Parathyroid adenoma (tissue), 2 donors: ENCODE results near the gene ZNF862.

Experiments used
- H2AFZ ChIP-seq: fragments of 300-600 bp; sonication (generic); one replicate; pipeline ENCODE4 v1.7.0; 2017; ENCODE audit warnings: antibody characterized with exemption, mild to moderate bottlenecking
- H3K27ac ChIP-seq: fragments of 300-600 bp; sonication (generic); one replicate; pipeline ENCODE4 v1.7.0; 2017
- H3K27me3 ChIP-seq: fragments of 300-600 bp; sonication (generic); one replicate; pipeline ENCODE4 v1.7.0; 2017; ENCODE audit warnings: low read length; ENCODE audit not compliant: control insufficient read depth, insufficient read depth
- H3K36me3 ChIP-seq: fragments of 300-600 bp; sonication (generic); one replicate; pipeline ENCODE4 v1.7.0; 2017; ENCODE audit warnings: low read length; ENCODE audit not compliant: control insufficient read depth, insufficient read depth
- H3K4me1 ChIP-seq: fragments of 300-600 bp; sonication (generic); one replicate; pipeline ENCODE4 v1.7.0; 2017; ENCODE audit warnings: control low read depth
- H3K4me2 ChIP-seq: fragments of 300-600 bp; sonication (generic); one replicate; pipeline ENCODE4 v1.7.0; 2017; ENCODE audit warnings: low read length
- H3K4me3 ChIP-seq: fragments of 300-600 bp; sonication (generic); one replicate; pipeline ENCODE4 v1.7.0; 2017; ENCODE audit warnings: low read depth, low read length
- H3K79me2 ChIP-seq: fragments of 300-600 bp; sonication (generic); one replicate; pipeline ENCODE4 v1.7.0; 2017; ENCODE audit warnings: control low read depth
- H3K9ac ChIP-seq: fragments of 300-600 bp; sonication (generic); one replicate; pipeline ENCODE4 v1.7.0; 2017; ENCODE audit warnings: mild to moderate bottlenecking
- H3K9me3 ChIP-seq: fragments of 300-600 bp; sonication (generic); one replicate; pipeline ENCODE4 v1.7.0; 2017; ENCODE audit warnings: low read length; ENCODE audit not compliant: control insufficient read depth
- TF ChIP-seq, protein P1 (sequence below): fragments of 300-600 bp; sonication (generic); IDR thresholded peaks from one replicate; pipeline ENCODE4 v1.7.0; 2017; ENCODE audit warnings: antibody characterized with exemption, mild to moderate bottlenecking
- donor health status: primary hyperparathyroidism.

ZNF862 gene

DNA sequence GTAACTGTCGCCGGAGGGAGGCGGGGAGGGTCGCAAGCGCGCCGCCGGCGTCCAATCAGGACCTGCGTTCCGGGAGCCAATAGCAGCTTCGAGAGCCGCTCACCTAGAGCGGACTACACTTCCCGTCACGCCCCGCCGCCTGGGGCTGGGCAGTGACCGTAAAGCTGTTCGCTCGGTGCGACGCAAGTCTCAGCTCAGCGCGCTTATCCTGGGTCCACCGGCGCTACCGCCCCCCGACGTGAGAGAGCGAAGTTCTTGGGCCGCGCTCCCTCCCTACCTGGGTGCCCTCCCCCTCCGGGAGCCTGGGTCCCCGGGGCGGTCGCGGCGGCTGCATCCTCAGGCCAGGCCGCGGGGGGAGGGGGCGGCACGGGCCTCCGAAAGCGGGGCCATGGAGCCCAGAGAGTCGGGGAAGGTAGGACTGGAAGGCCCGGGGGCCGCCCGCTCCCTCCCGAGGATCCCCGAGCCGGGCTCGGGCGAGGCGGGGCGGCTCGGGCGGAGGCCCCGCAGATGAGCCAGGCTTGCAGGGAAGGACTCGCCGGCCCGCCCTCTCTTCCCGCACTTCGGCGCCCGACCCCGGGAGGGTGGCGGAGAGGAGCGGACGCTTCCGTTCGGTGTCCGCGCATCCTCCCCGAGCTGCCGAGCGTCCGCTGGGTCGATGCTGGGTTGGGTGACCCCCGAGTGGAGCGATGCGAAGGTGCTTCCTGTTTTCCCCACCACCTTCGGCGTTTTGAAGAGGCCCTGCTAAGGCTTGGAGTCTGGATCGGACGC, at the start of gene ZNF862:
TSS of gene ZNF862 (plus strand) at position 152 of the 768 bp plus-strand sequence. CDS start at position 389, 237 bp downstream.
- Histone ChIP-seq H3K27me3 (no peaks in the 10 kb centered on the region), H3K27ac (peak within 1 kb of the TSS; percentile 81), H3K4me1 (peaks cover 15% of the 10 kb centered on the region), H2AFZ (peak within 1 kb of the TSS; percentile 85), H3K9ac (peak within 1 kb of the TSS; percentile 24), H3K79me2 (peaks cover 3% of the 10 kb centered on the region), H3K4me3 (peak within 1 kb of the TSS; percentile 90), H3K4me2 (peak within 1 kb of the TSS; percentile 84), H3K36me3 (no peaks in the 10 kb centered on the region), H3K9me3 (no peaks in the 10 kb centered on the region)
- TF ChIP-seq, protein P1, sequence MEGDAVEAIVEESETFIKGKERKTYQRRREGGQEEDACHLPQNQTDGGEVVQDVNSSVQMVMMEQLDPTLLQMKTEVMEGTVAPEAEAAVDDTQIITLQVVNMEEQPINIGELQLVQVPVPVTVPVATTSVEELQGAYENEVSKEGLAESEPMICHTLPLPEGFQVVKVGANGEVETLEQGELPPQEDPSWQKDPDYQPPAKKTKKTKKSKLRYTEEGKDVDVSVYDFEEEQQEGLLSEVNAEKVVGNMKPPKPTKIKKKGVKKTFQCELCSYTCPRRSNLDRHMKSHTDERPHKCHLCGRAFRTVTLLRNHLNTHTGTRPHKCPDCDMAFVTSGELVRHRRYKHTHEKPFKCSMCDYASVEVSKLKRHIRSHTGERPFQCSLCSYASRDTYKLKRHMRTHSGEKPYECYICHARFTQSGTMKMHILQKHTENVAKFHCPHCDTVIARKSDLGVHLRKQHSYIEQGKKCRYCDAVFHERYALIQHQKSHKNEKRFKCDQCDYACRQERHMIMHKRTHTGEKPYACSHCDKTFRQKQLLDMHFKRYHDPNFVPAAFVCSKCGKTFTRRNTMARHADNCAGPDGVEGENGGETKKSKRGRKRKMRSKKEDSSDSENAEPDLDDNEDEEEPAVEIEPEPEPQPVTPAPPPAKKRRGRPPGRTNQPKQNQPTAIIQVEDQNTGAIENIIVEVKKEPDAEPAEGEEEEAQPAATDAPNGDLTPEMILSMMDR = no peak

DNA sequence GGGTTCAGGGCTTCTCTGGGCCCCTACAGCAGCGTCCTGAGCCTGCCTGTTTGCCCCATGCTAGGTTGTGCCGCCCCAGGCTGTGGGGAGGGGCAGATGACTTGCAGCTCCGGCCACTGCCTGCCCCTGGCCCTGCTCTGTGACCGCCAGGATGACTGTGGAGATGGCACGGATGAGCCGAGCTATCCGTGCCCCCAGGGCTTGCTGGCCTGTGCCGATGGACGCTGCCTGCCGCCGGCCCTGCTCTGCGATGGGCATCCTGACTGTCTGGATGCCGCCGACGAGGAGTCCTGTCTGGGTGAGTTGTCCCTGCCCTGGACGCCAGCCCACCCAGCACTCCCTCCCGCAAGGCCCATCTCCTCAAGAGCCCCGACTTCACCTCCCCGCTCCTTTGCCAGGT, 49.1 kb upstream of the ZNF862 start:
- H3K27ac ChIP-seq = no peak overlapping the region
- no peaks in the 10 kb centered on the region for H3K79me2 ChIP-seq
- no peaks in the 10 kb centered on the region for H3K36me3 ChIP-seq
- no peak overlapping the region for H3K9ac ChIP-seq
- no peak overlapping the region for H3K4me2 ChIP-seq
- H3K27me3 ChIP-seq = no peaks in the 10 kb centered on the region
- no peak overlapping the region for H3K4me3 ChIP-seq
- TF ChIP-seq, protein P1 = no peak
- H3K9me3 ChIP-seq = no peaks in the 10 kb centered on the region
- H3K4me1 ChIP-seq = peaks cover 3% of the 10 kb centered on the region
- H2AFZ ChIP-seq = no peak overlapping the region

DNA sequence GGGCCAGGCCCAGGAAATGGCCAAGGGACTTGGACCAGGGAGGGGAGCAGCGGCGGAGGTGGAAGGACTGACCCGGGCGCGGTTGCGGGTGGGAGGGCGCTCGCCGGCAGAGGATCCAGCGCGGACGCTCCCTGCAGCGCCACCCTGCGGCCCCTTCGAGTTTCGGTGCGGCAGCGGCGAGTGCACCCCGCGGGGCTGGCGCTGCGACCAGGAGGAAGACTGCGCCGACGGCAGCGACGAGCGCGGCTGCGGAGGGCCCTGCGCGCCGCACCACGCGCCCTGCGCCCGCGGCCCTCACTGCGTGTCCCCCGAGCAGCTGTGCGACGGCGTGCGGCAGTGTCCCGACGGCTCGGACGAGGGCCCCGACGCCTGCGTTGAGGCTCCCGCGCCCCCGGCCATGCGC, 48.0 kb upstream of the ZNF862 start:
- Histone ChIP-seq H3K27ac (no peak overlapping the region), H3K9ac (no peak overlapping the region), H3K4me3 (no peak overlapping the region), H3K36me3 (no peaks in the 10 kb centered on the region), H3K9me3 (no peaks in the 10 kb centered on the region), H3K4me1 (peaks cover 3% of the 10 kb centered on the region), H2AFZ (no peak overlapping the region), H3K79me2 (no peaks in the 10 kb centered on the region), H3K27me3 (no peaks in the 10 kb centered on the region), H3K4me2 (peak overlapping the region; percentile 35)
- TF ChIP-seq, protein P1 = peak; percentile 29

DNA sequence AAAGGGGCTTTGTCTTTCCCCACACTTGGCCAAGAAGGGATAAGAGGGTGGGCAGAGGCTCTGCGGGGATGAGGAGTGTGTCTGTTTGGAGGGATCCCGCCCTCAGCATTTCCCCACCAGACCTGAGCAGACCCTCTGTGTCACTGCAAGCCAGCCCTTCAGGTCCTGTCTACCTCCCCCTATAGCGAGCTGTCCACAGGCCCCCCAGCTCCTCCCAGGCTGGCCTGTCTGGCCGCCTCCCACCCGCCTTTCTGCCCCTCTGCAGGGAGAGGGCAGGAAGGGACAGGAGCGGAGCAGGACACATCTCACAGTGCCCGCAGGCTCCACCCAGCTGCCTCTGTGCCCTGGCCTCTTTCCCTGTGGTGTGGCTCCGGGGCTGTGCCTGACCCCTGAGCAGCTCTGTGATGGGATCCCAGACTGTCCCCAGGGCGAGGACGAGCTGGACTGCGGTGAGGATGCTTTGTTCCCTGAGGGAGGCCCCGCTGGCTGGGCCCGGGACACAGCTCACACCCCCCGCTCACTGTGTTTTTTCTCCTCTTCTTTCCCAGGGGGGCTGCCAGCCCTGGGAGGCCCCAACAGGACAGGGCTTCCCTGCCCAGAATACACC, 47.3 kb upstream of the ZNF862 start:
- no peaks in the 10 kb centered on the region for H3K27me3 ChIP-seq
- no peaks in the 10 kb centered on the region for H3K9me3 ChIP-seq
- TF ChIP-seq, protein P1 = no peak
- H3K9ac ChIP-seq = no peak overlapping the region
- H3K27ac ChIP-seq = no peak overlapping the region
- H3K4me2 ChIP-seq = no peak overlapping the region
- H2AFZ ChIP-seq = no peak overlapping the region
- peaks cover 3% of the 10 kb centered on the region for H3K4me1 ChIP-seq
- no peaks in the 10 kb centered on the region for H3K79me2 ChIP-seq
- H3K36me3 ChIP-seq = no peaks in the 10 kb centered on the region
- H3K4me3 ChIP-seq = no peak overlapping the region
